ENCODE measurements around the gene CDK16.

Gene CDK16

DNA sequence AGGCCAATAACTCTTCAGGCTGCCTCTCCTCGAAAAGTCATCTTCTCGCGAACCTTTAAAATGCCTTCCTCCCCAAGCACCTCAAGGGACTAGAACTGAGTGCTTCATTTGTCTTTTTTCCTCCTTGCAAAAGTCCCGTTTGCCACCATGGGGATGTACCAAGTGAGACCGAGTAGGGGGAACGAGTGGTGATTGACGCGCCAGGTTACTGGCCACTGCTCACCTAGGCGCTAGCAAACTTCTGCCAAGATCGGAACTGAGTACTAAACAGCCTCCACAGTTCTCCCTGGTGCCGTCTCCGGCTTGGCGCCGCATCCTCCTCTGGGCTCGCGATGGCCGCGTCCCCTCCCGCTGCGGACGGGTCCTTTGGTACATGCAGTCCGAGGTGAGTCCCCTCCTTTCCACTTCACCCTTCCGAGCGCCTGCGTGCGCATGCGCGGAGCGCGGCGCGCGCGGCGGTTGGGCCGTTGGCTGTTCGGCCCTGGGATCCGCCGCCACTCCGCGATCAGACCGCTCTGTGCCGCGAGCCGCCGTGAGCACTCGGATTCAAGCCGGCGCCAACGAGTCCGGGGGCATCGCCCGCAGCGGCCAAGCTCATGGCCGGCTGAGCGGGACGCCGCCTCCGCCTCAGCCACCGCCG, at the start of gene CDK16:
Gene CDK16 (plus strand): TSS at position 402 of the 640 bp plus-strand sequence. CDS start 4,877 bp downstream, outside the sequence.
- DNase-seq, result peak; percentile 86

- no peak for DNase-seq
Observed at GRCh38 chrX:47169273-47169672, 49.2 kb upstream of the CDK16 start.

DNA sequence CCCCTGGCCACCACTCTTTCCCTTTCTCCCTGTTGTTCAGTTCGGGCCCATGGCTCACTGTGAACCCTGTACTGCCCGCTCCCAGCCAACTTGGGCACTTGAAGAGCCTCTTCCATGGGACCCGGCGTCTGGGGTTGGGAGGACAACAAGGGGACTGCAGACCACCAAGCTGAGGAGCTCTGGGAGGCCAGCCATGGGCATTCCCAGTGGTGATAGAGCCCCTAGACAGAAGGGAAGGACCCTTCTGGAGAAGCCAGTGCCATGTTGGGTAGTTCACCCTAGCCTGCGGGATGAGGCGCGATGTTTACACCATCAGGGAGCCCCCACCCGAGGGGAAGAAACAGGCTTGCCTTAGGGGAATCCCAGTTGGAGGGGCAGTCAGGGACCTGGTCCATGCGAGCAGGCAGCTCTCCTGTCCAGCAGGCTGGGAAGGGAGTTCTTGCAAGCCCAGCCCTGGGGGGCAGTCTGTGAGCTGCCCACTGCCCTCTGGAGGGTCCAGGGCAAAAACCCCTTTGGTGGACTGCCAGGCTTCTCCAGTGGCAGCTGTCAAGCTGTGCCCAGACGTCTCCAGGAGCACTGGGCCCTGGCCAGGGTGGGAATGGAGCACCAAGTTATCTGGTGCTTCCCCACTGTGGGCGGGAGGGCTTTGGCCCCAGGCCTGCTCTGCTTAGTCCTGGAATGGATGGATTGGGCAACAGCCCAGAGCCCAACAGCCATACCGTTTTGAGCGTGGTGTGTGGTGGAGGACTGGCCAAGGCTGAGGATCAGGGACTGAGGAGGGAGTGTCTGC, 48.6 kb upstream of the CDK16 start:
- no peak for DNase-seq

DNA sequence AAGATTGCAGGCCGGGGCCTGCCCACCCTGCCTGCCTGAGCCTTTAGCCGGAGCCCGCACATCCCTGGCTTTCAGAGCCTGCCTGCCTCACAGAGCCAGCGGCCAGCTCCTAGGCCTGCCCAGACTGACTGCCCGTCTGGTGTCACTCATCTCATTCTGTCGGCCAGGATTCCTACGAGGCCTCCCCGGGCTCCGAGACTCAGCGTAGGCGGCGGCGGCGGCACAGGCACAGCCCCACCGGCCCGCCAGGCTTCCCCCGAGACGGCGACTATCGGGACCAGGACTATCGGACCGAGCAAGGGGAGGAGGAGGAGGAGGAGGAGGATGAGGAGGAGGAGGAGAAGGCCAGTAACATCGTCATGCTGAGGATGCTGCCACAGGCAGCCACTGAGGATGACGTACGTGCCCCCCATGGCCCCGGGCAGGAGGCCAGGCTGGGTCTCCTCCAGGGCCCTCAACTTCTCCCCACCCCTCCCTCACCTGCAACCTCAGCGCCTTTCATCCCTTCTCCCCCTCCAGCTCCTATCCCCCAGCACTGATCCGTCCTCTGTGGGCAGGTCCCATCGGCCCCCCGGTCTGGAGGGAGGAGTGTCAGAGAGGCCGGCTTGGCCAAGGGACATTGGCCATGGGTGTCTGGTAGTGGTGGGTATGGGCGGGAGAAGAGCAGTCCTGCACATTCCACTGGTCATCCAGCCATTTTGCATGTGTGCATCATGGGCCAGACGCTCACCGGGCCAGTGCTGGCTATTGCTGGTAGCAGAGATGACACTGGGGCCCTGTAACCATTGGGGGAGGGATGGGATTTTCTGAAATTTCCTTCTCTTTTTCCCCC, 47.4 kb upstream of the CDK16 start:
- no peak for DNase-seq

DNA sequence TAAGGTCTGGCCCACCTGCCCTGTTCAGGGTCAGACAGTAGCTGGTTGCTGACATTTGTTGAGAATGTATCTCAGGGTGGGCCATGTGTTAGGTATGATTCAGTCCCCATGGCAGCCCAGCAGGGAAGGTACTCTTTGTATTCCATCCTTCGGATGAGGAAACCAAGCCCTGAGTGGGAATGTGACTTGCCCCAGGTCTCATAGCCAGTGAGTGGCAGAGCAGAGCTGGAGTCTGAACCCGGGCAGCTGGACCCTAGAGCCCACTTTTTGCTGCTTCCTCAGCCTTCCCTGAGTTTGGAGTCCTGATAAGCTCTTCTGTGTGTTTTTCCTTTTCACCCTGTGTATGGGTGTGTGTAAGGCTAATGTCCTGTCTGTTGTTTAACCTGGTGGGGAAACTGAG, 46.5 kb upstream of the CDK16 start:
- no peak for DNase-seq

DNA sequence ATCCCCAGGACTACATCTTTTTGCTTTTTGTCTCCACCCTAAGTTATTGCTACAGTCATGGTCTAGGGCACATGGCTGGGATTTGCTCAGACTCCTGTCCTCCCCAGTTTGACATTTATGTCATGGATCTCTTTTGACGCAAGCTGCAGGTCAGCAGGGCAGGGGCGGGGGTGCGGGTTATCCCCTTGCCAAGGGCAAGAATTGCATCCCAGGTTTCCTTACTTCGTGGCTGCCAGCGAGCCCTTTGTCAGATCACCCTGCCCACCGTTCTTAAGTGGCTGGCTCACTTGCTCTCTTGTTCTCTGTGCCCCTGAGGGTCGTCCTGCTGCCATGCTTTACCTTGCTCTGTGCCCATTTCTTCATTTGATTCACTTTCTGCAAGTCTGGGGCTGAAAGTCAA, 45.9 kb upstream of the CDK16 start:
- DNase-seq, result no peak

DNA sequence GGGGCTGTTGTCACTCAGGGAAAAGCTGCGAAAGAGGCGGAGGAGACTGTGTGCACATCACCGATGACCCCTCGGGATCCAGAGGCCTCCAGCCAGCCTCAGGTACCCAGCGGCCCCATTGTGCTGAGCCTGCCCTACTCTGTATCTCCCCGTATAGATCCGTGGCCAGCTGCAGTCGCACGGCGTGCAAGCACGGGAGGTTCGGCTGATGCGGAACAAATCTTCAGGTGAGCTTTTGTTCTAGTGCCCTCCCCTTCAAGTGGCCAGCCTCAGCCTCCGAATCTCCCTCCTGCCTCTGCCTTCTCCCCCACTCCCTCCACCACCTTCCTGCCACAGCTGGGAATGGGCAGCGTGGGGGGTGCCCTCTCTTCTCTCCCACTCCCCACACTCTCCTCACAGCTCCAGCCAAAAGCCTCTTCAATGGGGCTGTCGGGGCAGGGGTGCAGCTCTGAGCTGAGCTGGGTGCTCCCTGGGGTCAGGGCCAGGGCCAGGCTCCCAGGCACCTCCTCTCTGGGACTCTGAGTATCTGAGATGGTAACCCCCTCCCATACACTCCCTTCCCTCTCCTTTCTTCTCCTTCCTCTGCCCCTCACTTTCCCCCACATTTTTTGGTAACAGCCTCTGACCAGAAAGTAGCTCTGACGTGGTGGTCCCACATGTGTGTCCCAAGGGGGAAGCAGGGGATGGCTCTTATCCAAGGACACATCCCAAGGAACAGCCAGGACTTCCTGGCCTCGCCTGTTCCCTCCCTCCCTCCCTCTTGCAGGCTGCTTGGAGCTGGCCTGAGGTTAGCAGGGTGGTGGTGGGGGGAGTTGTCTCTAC, 45.3 kb upstream of the CDK16 start:
- no peak for DNase-seq

- no peak for DNase-seq
Observed at GRCh38 chrX:47174376-47174775, 44.1 kb upstream of the CDK16 start.

DNA sequence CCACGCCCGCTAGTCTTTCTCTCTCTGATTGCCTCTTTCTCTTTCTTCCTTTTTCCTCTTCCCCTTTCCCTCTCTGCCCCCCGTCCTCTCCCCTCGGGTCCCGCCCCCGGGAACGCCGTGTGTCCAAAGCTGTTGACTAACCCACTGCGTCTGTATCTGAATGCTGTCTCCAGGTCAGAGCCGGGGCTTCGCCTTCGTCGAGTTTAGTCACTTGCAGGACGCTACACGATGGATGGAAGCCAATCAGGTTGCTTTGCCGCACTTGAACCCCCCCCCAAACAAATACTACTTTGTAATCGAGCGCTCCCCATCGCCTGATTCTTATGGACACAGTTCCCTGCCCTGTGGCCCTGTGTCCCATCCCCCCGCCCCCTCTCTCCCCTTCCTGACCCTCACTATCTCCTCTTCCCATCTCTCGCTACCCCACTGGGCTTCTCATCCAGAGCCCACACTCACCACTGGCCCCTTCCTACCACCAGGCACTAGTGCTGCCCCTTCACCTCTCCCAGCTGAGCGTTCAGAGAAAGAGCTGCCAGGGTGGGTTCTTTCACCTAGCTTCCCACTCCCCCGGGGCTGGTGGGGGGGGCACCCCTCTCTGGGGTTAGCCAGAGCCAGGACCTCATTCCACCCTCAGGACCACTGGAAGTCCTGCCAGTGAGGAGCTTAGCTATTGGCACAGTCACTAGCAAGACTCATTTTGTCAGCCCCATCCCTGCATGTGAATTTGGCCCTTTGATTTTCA, 43.5 kb upstream of the CDK16 start:
- no peak for DNase-seq

DNA sequence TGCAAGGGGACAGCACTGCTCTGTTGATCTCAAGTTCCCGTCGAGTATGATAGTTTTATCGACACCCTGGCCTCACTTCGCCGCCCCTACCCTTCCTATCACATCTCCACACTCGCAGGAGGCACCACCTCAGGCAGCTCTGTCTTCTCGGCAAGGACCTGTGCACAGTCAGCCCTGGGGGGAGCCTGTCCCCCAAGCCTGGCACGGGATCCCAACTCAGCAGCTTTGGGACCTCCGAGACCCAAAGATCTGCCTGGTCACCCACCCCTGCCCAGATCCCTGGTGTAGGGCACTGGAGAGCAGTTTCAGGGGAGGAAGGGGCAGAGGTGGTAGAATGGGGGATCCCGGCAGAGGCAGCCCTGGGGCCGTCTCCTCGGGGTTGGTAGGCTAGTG, 42.9 kb upstream of the CDK16 start:
- no peak for DNase-seq

DNA sequence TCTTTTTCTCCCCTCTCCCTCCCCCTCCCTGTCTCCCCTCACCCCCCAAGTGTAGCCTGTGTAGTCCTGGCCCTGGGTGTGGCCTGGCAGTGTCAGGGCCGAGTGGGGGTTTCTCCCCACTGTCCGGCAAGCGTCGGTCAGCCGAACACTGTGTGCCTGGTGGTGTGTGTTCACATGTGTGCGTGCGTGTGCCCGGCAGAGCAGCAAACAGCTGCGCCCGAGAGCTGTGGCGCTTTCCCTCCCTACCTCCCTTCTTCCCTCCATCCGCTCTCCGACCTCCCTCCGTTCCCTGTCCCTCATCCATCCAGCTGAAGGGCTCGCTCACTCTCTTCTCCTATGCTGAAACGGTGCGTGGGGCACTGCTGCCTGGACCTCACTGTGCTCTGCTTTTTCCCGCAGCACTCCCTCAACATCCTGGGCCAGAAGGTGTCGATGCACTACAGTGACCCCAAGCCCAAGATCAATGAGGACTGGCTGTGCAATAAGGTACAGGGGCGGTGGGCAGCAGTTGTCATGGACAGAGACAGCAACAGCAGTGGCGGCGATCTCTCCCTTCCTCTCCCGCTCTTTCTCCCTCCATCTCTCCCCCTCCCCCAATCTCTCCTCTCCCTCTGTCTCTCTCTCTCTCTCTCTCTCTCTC, 42.3 kb upstream of the CDK16 start:
- DNase-seq, result no peak

GRCh38 chrX:47177079-47177478, 41.4 kb upstream of the CDK16 start:
- DNase-seq, result no peak

- no peak for DNase-seq
Observed at GRCh38 chrX:47178337-47178736, 40.1 kb upstream of the CDK16 start.

- DNase-seq, result no peak
Observed at GRCh38 chrX:47179221-47179927, 39.1 kb upstream of the CDK16 start.

DNA sequence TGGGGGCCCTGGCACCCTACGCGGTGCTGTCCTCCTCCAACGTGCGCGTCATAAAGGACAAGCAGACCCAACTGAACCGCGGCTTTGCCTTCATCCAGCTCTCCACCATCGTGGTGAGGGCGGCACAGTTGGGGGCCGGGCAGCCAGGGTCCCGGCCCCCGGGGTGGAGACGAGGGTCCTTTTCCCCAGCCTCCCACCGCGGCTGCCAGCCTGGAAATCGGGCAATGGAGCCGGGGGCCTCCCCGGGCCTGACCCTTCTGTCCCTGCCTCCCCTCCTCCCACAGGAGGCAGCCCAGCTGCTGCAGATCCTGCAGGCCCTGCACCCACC, 38.6 kb upstream of the CDK16 start:
- no peak for DNase-seq

- DNase-seq, result no peak
Observed at GRCh38 chrX:47180346-47180745, 38.1 kb upstream of the CDK16 start.

DNA sequence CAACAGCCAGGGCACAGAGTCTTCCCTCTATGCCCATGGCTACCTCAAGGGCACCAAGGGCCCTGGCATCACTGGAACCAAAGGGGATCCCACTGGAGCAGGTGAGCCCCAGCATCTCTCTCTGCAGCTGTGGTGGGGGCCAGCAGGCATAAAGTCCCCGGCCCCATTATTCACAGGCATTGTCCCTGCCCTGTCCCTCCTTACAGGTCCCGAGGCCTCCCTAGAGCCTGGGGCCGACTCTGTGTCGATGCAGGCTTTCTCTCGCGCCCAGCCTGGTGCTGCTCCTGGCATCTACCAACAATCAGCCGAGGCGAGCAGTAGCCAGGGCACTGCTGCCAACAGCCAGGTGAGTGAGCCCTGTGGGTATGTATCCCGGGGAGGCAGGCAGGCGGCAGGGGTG, 37.2 kb upstream of the CDK16 start:
- no peak for DNase-seq

- DNase-seq, result no peak
Observed at GRCh38 chrX:47182106-47182700, 36.3 kb upstream of the CDK16 start.

- DNase-seq, result no peak
Observed at GRCh38 chrX:47184486-47184885, 34.0 kb upstream of the CDK16 start.

DNA sequence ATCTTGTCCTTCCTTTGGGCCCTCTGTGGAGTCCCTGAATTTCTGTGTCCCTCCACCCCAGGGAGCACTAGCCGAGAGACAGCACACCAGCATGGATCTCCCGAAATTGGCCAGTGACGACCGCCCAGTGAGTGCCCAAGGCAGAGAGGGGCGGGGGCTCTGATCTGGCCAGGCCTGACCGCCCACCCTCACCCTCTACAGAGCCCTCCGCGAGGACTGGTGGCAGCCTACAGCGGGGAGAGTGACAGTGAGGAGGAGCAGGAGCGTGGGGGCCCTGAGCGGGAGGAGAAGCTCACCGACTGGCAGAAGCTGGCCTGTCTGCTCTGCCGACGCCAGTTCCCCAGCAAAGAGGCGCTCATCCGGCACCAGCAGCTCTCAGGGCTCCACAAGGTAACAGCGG, 33.2 kb upstream of the CDK16 start:
- DNase-seq, result no peak
